Measurements from ENCODE around the gene MRPL20. TPM values are rescaled to one million over a fixed set of nuclear protein-coding genes. Genes with fewer than 3 reads are reported as not detected.

Gene MRPL20
- total and polyA plus RNA-seq, 4 donors, result 60.1 to 181 (median 122) TPM

DNA sequence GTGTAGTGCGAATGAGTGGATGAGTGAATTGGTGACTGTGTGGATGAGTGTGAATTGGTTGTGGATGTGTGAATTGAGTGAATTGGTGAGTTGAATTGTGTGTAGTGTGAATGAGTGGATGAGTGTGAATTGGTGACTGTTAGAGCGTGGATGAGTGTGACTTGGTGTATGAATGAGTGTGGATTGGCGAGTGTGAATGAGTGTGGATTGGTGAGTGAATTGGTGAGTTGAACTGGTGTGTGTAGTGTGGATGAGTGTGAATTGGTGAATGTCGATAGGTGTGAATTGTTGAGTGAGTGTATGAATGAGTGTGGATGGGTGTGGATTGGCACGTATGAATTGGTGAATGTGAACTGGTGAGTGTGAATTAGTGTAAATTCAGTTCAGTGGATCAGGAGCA, 39.8 kb downstream of the MRPL20 start:
- no peak for ATAC-seq (ENCODE audit: insufficient read depth, low FRiP score)
- H3K27me3 ChIP-seq (ENCODE audit: control insufficient read depth in 3 of 3, insufficient read depth in 3 of 3, low read length in 2 of 3), result no peaks in the 10 kb centered on the region
- no peak overlapping the region for H3K4me3 ChIP-seq
- no peaks in the 10 kb centered on the region for H3K9me3 ChIP-seq (ENCODE audit: control insufficient read depth in 4 of 4, insufficient read depth in 3 of 4, low read length in 3 of 4)
- H3K4me1 ChIP-seq (ENCODE audit: control insufficient read depth in 5 of 5, insufficient read depth in 5 of 5, low read length in 5 of 5), result peaks cover 0 to 6% (median 0%) of the 10 kb centered on the region in 5 donors
- peak in 1 of 3 donors; percentile 51 for DNase-seq
- no peak overlapping the region for H3K9ac ChIP-seq (ENCODE audit: insufficient read depth in 1 of 2, low read length in 2 of 2)
- WGBS, 2 donors, result 96 to 98% methylated on average over 5 of the region's 5 CpGs
- no peaks in the 10 kb centered on the region for H3K36me3 ChIP-seq (ENCODE audit: control insufficient read depth in 4 of 4, insufficient read depth in 4 of 4, low read length in 4 of 4)
- no peak overlapping the region for H3K27ac ChIP-seq (ENCODE audit: low read depth in 1 of 2, low read length in 1 of 2)
- TF ChIP-seq, protein P1, sequence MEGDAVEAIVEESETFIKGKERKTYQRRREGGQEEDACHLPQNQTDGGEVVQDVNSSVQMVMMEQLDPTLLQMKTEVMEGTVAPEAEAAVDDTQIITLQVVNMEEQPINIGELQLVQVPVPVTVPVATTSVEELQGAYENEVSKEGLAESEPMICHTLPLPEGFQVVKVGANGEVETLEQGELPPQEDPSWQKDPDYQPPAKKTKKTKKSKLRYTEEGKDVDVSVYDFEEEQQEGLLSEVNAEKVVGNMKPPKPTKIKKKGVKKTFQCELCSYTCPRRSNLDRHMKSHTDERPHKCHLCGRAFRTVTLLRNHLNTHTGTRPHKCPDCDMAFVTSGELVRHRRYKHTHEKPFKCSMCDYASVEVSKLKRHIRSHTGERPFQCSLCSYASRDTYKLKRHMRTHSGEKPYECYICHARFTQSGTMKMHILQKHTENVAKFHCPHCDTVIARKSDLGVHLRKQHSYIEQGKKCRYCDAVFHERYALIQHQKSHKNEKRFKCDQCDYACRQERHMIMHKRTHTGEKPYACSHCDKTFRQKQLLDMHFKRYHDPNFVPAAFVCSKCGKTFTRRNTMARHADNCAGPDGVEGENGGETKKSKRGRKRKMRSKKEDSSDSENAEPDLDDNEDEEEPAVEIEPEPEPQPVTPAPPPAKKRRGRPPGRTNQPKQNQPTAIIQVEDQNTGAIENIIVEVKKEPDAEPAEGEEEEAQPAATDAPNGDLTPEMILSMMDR (IDR thresholded peaks at IDR 0.05; ENCODE audit: control extremely low read depth, extremely low read depth), result no peak

DNA sequence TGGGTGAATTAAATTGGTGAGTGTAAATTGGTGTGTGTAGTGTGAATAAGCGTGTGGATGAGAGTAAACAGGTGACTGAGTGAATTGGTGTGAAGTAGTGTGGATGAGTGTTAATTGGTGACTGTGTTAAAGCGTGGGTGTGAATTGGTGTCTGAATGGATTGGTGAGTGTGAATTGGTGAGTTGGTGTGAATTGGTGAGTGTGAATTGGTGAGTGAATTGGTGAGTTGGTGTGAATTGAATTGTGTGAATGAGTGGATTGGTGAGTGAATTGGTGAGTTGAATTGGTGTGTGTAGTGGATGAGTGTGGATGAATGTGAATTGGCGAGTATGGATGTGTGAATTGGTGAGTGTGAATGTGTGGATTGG, 40.4 kb downstream of the MRPL20 start:
- WGBS, 2 donors, result 97% methylated on average over 3 of the region's 3 CpGs
- H3K27ac ChIP-seq (ENCODE audit: low read depth in 1 of 2, low read length in 1 of 2), result no peak overlapping the region
- TF ChIP-seq, protein P1 (IDR thresholded peaks at IDR 0.05; ENCODE audit: control extremely low read depth, extremely low read depth), result no peak

GRCh38 chr1:1365875-1366698, 41.0 kb downstream of the MRPL20 start:
- Histone ChIP-seq H3K27ac (ENCODE audit: low read depth in 1 of 2, low read length in 1 of 2) (no peak overlapping the region), H3K4me3 (no peak overlapping the region), H3K4me1 (ENCODE audit: control insufficient read depth in 5 of 5, insufficient read depth in 5 of 5, low read length in 5 of 5) (peaks cover 0 to 10% (median 0%) of the 10 kb centered on the region in 5 donors), H3K36me3 (ENCODE audit: control insufficient read depth in 4 of 4, insufficient read depth in 4 of 4, low read length in 4 of 4) (no peaks in the 10 kb centered on the region), H3K9ac (ENCODE audit: insufficient read depth in 1 of 2, low read length in 2 of 2) (no peak overlapping the region), H3K27me3 (ENCODE audit: control insufficient read depth in 3 of 3, insufficient read depth in 3 of 3, low read length in 2 of 3) (no peaks in the 10 kb centered on the region), H3K9me3 (ENCODE audit: control insufficient read depth in 4 of 4, insufficient read depth in 3 of 4, low read length in 3 of 4) (no peaks in the 10 kb centered on the region)
- DNase-seq (no peak), ATAC-seq (ENCODE audit: insufficient read depth, low FRiP score) (no peak)
- WGBS, 2 donors, result 84 to 85% methylated on average over 10 of the region's 10 CpGs
- TF ChIP-seq, protein P1 (IDR thresholded peaks at IDR 0.05; ENCODE audit: control extremely low read depth, extremely low read depth), result no peak

More for the DNA sequence above, 40.4 kb downstream of the MRPL20 start:
- Histone ChIP-seq H3K4me1 (ENCODE audit: control insufficient read depth in 5 of 5, insufficient read depth in 5 of 5, low read length in 5 of 5) (peaks cover 0 to 6% (median 3%) of the 10 kb centered on the region in 5 donors), H3K27me3 (ENCODE audit: control insufficient read depth in 3 of 3, insufficient read depth in 3 of 3, low read length in 2 of 3) (no peaks in the 10 kb centered on the region), H3K4me3 (no peak overlapping the region), H3K36me3 (ENCODE audit: control insufficient read depth in 4 of 4, insufficient read depth in 4 of 4, low read length in 4 of 4) (no peaks in the 10 kb centered on the region), H3K9me3 (ENCODE audit: control insufficient read depth in 4 of 4, insufficient read depth in 3 of 4, low read length in 3 of 4) (no peaks in the 10 kb centered on the region), H3K9ac (ENCODE audit: insufficient read depth in 1 of 2, low read length in 2 of 2) (no peak overlapping the region)
- no peak for ATAC-seq (ENCODE audit: insufficient read depth, low FRiP score)
- DNase-seq, result peak in 1 of 3 donors; percentile 49

Measured in lung (tissue), 12 donors.